HepG2 (cell line): ENCODE measurements around the gene DAAM1. TPM values are rescaled to one million over a fixed set of nuclear protein-coding genes. Genes with fewer than 3 reads are reported as not detected.

Experiments used
- CEBPB ChIP-seq: IDR thresholded peaks from 2 replicates; pipeline ENCODE4 v1.6.1; 2011; ENCODE audit warnings: low read depth, low read length, improper control_type of control experiment, borderline replicate concordance
- KLF6 ChIP-seq: IDR thresholded peaks from 2 replicates; pipeline ENCODE4 v1.8.0; 2016; ENCODE audit warnings: missing biosample characterization, missing genetic modification reagents
- NFATC3 ChIP-seq: sonication (generic); formaldehyde crosslinking; IDR thresholded peaks from 2 replicates; pipeline ENCODE4 v1.5.1; 2020; ENCODE audit warnings: mild to moderate bottlenecking, missing genetic modification reagents
- NR2C2 ChIP-seq: sonication (generic); formaldehyde crosslinking; IDR thresholded peaks from 2 replicates; pipeline ENCODE4 v1.4.0; 2020; ENCODE audit warnings: missing genetic modification reagents, mild to moderate bottlenecking, moderate library complexity, borderline replicate concordance
- SRSF4 ChIP-seq: fragments of 200-400 bp; formaldehyde crosslinking; IDR thresholded peaks from one replicate; pipeline ENCODE4 v1.6.1; 2018; ENCODE audit warnings: mild to moderate bottlenecking, low read depth, low read length, moderate library complexity; ENCODE audit not compliant: poor library complexity, severe bottlenecking
- ZKSCAN5 ChIP-seq: sonication (generic); formaldehyde crosslinking; IDR thresholded peaks from 2 replicates; pipeline ENCODE4 v1.5.1; 2020; ENCODE audit warnings: mild to moderate bottlenecking, missing genetic modification reagents
- ZNF546 ChIP-seq: sonication (generic); formaldehyde crosslinking; conservative IDR thresholded peaks from 2 replicates; pipeline ENCODE4 v1.8.1; 2023; ENCODE audit warnings: mild to moderate bottlenecking, missing genetic modification reagents
- polyA plus RNA-seq, 8 experiments: library from polyadenylated mRNA; depleted of rRNA in 3 of 8; stranded (reverse) in 7 of 8; unstranded in 1 of 8; fragments of >200 nt; fragmentation: Illumina TruSeq in 4 of 8; extraction: Trizol in 4 of 8; gene quantifications; 2 replicates each; pipeline versions ENCODE4 v1.2.1 to v1.2.3, GENCODE V29; 2011 to 2016; ENCODE audit warnings: low read depth in 4 of 8, missing spikeins in 1 of 8, mixed read lengths in 1 of 8; ENCODE audit not compliant: insufficient read depth in 1 of 8
- total RNA-seq, 5 experiments: library from RNA; depleted of rRNA; stranded (reverse); fragments of >200 nt; fragmentation: Illumina TruSeq; extraction: Trizol; gene quantifications; 2 replicates each; pipeline ENCODE4 v1.2.3, GENCODE V29; 2016; ENCODE audit warnings: low read depth in 1 of 5
- TF ChIP-seq, protein P1 (sequence below): sonication (generic); formaldehyde crosslinking; IDR thresholded peaks from 2 replicates; pipeline ENCODE4 v1.9.0; 2021; ENCODE audit warnings: mild to moderate bottlenecking, missing genetic modification reagents
- TF ChIP-seq, protein P2 (sequence below): IDR thresholded peaks from 2 replicates; pipeline ENCODE4 v1.6.1; 2016; ENCODE audit warnings: low read depth, missing genetic modification reagents, missing compliant biosample characterization
- TF ChIP-seq, protein P3 (sequence below): IDR thresholded peaks from 2 replicates; pipeline ENCODE4 v1.6.1; 2012; ENCODE audit warnings: low read depth, low read length, improper control_type of control experiment
- TF ChIP-seq, protein P4 (sequence below): sonication (generic); formaldehyde crosslinking; IDR thresholded peaks from 2 replicates; pipeline ENCODE4 v1.8.1; 2022; ENCODE audit warnings: low read depth, mild to moderate bottlenecking, missing genetic modification reagents
- TF ChIP-seq, protein P5 (sequence below): IDR thresholded peaks from 2 replicates; pipeline ENCODE4 v1.6.1; 2012; ENCODE audit warnings: inconsistent platforms

Gene DAAM1
- total and polyA plus RNA-seq, 2 of the 13 experiments (the other 11 are each of a cell fraction or from before 2014, with no cell fraction given): 10.9 to 24.5 TPM

DNA sequence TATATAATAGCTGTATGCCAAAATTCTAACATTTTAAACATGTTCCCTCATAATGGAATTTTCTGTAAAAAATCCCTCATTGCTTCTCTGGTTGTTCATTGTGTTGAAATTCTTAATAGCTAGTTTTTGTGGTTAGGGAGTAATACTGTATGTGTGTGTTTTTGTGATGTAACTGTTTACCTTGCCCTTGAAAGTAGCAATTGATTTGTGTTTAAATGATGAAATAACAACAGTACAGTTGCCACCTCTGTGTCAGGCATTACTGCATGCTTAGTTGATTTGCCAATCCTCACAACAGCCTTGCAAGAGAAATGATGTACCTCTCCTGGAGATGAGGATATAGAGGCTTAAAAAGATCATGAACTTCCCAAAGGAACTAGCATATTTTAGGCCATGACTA, 94.9 kb downstream of the DAAM1 start (continued):
- TF ChIP-seq, protein P1, sequence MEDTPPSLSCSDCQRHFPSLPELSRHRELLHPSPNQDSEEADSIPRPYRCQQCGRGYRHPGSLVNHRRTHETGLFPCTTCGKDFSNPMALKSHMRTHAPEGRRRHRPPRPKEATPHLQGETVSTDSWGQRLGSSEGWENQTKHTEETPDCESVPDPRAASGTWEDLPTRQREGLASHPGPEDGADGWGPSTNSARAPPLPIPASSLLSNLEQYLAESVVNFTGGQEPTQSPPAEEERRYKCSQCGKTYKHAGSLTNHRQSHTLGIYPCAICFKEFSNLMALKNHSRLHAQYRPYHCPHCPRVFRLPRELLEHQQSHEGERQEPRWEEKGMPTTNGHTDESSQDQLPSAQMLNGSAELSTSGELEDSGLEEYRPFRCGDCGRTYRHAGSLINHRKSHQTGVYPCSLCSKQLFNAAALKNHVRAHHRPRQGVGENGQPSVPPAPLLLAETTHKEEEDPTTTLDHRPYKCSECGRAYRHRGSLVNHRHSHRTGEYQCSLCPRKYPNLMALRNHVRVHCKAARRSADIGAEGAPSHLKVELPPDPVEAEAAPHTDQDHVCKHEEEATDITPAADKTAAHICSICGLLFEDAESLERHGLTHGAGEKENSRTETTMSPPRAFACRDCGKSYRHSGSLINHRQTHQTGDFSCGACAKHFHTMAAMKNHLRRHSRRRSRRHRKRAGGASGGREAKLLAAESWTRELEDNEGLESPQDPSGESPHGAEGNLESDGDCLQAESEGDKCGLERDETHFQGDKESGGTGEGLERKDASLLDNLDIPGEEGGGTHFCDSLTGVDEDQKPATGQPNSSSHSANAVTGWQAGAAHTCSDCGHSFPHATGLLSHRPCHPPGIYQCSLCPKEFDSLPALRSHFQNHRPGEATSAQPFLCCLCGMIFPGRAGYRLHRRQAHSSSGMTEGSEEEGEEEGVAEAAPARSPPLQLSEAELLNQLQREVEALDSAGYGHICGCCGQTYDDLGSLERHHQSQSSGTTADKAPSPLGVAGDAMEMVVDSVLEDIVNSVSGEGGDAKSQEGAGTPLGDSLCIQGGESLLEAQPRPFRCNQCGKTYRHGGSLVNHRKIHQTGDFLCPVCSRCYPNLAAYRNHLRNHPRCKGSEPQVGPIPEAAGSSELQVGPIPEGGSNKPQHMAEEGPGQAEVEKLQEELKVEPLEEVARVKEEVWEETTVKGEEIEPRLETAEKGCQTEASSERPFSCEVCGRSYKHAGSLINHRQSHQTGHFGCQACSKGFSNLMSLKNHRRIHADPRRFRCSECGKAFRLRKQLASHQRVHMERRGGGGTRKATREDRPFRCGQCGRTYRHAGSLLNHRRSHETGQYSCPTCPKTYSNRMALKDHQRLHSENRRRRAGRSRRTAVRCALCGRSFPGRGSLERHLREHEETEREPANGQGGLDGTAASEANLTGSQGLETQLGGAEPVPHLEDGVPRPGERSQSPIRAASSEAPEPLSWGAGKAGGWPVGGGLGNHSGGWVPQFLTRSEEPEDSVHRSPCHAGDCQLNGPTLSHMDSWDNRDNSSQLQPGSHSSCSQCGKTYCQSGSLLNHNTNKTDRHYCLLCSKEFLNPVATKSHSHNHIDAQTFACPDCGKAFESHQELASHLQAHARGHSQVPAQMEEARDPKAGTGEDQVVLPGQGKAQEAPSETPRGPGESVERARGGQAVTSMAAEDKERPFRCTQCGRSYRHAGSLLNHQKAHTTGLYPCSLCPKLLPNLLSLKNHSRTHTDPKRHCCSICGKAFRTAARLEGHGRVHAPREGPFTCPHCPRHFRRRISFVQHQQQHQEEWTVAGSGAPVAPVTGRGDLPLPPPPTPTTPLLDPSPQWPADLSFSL (CRISPR knock-in tag): peak; percentile 63; the same call in 1 of the 2 replicates
- TF ChIP-seq ZNF546: no peak
- no peak for TF ChIP-seq ZKSCAN5
- TF ChIP-seq KLF6 (CRISPR knock-in tag): 0 out of 2 replicates have a peak, but pooled peaks have one; percentile 63
- TF ChIP-seq CEBPB: peak; percentile 96
- TF ChIP-seq, protein P2, sequence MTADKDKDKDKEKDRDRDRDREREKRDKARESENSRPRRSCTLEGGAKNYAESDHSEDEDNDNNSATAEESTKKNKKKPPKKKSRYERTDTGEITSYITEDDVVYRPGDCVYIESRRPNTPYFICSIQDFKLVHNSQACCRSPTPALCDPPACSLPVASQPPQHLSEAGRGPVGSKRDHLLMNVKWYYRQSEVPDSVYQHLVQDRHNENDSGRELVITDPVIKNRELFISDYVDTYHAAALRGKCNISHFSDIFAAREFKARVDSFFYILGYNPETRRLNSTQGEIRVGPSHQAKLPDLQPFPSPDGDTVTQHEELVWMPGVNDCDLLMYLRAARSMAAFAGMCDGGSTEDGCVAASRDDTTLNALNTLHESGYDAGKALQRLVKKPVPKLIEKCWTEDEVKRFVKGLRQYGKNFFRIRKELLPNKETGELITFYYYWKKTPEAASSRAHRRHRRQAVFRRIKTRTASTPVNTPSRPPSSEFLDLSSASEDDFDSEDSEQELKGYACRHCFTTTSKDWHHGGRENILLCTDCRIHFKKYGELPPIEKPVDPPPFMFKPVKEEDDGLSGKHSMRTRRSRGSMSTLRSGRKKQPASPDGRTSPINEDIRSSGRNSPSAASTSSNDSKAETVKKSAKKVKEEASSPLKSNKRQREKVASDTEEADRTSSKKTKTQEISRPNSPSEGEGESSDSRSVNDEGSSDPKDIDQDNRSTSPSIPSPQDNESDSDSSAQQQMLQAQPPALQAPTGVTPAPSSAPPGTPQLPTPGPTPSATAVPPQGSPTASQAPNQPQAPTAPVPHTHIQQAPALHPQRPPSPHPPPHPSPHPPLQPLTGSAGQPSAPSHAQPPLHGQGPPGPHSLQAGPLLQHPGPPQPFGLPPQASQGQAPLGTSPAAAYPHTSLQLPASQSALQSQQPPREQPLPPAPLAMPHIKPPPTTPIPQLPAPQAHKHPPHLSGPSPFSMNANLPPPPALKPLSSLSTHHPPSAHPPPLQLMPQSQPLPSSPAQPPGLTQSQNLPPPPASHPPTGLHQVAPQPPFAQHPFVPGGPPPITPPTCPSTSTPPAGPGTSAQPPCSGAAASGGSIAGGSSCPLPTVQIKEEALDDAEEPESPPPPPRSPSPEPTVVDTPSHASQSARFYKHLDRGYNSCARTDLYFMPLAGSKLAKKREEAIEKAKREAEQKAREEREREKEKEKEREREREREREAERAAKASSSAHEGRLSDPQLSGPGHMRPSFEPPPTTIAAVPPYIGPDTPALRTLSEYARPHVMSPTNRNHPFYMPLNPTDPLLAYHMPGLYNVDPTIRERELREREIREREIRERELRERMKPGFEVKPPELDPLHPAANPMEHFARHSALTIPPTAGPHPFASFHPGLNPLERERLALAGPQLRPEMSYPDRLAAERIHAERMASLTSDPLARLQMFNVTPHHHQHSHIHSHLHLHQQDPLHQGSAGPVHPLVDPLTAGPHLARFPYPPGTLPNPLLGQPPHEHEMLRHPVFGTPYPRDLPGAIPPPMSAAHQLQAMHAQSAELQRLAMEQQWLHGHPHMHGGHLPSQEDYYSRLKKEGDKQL (CRISPR knock-in tag): peak; percentile 99
- no peak for TF ChIP-seq NFATC3 (CRISPR knock-in tag)
- TF ChIP-seq, protein P3, sequence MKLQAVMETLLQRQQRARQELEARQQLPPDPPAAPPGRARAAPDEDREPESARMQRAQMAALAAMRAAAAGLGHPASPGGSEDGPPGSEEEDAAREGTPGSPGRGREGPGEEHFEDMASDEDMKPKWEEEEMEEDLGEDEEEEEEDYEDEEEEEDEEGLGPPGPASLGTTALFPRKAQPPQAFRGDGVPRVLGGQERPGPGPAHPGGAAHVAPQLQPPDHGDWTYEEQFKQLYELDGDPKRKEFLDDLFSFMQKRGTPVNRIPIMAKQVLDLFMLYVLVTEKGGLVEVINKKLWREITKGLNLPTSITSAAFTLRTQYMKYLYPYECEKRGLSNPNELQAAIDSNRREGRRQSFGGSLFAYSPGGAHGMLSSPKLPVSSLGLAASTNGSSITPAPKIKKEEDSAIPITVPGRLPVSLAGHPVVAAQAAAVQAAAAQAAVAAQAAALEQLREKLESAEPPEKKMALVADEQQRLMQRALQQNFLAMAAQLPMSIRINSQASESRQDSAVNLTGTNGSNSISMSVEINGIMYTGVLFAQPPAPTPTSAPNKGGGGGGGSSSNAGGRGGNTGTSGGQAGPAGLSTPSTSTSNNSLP: peak; percentile 80
- TF ChIP-seq SRSF4: no peak
- TF ChIP-seq NR2C2 (CRISPR knock-in tag): peak; percentile 64; the same call in 1 of the 2 replicates
- TF ChIP-seq, protein P4, sequence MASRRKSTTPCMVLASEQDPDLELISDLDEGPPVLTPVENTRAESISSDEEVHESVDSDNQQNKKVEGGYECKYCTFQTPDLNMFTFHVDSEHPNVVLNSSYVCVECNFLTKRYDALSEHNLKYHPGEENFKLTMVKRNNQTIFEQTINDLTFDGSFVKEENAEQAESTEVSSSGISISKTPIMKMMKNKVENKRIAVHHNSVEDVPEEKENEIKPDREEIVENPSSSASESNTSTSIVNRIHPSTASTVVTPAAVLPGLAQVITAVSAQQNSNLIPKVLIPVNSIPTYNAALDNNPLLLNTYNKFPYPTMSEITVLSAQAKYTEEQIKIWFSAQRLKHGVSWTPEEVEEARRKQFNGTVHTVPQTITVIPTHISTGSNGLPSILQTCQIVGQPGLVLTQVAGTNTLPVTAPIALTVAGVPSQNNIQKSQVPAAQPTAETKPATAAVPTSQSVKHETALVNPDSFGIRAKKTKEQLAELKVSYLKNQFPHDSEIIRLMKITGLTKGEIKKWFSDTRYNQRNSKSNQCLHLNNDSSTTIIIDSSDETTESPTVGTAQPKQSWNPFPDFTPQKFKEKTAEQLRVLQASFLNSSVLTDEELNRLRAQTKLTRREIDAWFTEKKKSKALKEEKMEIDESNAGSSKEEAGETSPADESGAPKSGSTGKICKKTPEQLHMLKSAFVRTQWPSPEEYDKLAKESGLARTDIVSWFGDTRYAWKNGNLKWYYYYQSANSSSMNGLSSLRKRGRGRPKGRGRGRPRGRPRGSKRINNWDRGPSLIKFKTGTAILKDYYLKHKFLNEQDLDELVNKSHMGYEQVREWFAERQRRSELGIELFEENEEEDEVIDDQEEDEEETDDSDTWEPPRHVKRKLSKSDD (CRISPR knock-in tag): peak; percentile 17; the same call in 1 of the 2 replicates
- TF ChIP-seq, protein P5, sequence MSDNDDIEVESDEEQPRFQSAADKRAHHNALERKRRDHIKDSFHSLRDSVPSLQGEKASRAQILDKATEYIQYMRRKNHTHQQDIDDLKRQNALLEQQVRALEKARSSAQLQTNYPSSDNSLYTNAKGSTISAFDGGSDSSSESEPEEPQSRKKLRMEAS: 0 out of 2 replicates have a peak, but pooled peaks have one; percentile 23
